Measurements from ENCODE around the gene MUS81.

- no peak for TF ChIP-seq POLR2AphosphoS5 (IDR thresholded peaks at IDR 0.05; ENCODE audit: low read depth)
- no peak for TF ChIP-seq CTCF (IDR thresholded peaks at IDR 0.05; ENCODE audit: insufficient read depth, low read length)
- TF ChIP-seq GABPA (IDR thresholded peaks at IDR 0.05; ENCODE audit: low read depth): no peak
- TF ChIP-seq REST (IDR thresholded peaks at IDR 0.05; ENCODE audit: insufficient replicate concordance, low read depth): no peak
Measured at GRCh38 chr11:65866509-65867283, 6.5 kb downstream of the MUS81 start.

Data from HL-60 (cell line).